HFFc6 (cell line): Measurements from ENCODE around the gene CXCL1. TPM values are rescaled to one million over a fixed set of nuclear protein-coding genes. Genes with fewer than 3 reads are reported as not detected.
A peak's percentile ranks its signal among the peaks of the same experiment; 100 is the strongest.

Experiments
- DNase-seq: peaks from one replicate; pipeline ENCODE4 v3.0.0-alpha.2; 2018
- H3K27ac Mint-ChIP-seq: 2 replicates; pipeline ENCODE4 v1.8.0; 2020; ENCODE audit warnings: mild to moderate bottlenecking, mixed read lengths
- H3K27me3 Mint-ChIP-seq: 2 replicates; pipeline ENCODE4 v1.8.0; 2021; ENCODE audit warnings: mild to moderate bottlenecking, moderate library complexity, mixed read lengths; ENCODE audit not compliant: insufficient read depth
- H3K36me3 Mint-ChIP-seq: 2 replicates; pipeline ENCODE4 v1.8.0; 2021; ENCODE audit warnings: low read depth, mixed read lengths
- H3K4me1 Mint-ChIP-seq: 2 replicates; pipeline ENCODE4 v1.8.0; 2020; ENCODE audit warnings: low read depth, mixed read lengths
- H3K4me3 Mint-ChIP-seq: 2 replicates; pipeline ENCODE4 v1.8.0; 2020; ENCODE audit warnings: mild to moderate bottlenecking, moderate library complexity, mixed read lengths
- H3K9me3 Mint-ChIP-seq: 2 replicates; pipeline ENCODE4 v1.8.0; 2020; ENCODE audit warnings: mild to moderate bottlenecking, mixed read lengths
- total RNA-seq, 6 experiments: library from RNA; stranded (reverse); fragmentation: NEBNext Ultra II Directional; extraction: Animal tissue kit (Norgen Biotek cat#: 25700); gene quantifications; 2 replicates in 1 of 6; 3 replicates in 5 of 6; pipeline ENCODE4 v1.2.3, GENCODE V29; 2021
- TF ChIP-seq, protein P1 (sequence below): fragments of 200-600 bp; sonication (generic); IDR thresholded peaks from 2 replicates; pipeline ENCODE4 v1.5.0; 2021; ENCODE audit warnings: antibody characterized with exemption, mild to moderate bottlenecking

CXCL1 gene
- total RNA-seq, 6 experiments from 2014 or later = 0.71 to 5.0 (median 4.3) TPM

DNA sequence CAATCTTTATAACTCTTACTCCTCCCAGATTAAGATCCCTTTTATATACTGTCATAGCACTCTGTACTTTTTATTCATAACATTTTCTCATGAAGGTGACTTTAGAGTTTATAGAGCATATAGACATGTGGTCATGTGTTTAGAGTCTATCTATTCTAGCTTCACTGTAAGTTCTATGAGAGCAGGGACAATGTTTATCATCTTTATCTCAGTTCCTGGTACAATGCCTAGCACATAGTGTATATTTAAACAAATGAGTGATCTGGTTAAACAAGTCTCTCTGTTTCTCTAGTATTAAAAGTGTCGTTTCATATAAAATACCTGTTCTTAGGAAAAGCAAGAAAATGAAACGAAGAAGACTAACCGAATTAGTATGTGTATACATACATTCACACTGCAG lies 29.5 kb upstream of the CXCL1 start:
- Mint-ChIP-seq H3K9me3 (no peaks in the 10 kb centered on the region), H3K4me1 (peaks cover 48% of the 10 kb centered on the region), H3K27me3 (no peaks in the 10 kb centered on the region), H3K27ac (no peak overlapping the region), H3K36me3 (no peaks in the 10 kb centered on the region), H3K4me3 (no peak overlapping the region)
- TF ChIP-seq, protein P1, sequence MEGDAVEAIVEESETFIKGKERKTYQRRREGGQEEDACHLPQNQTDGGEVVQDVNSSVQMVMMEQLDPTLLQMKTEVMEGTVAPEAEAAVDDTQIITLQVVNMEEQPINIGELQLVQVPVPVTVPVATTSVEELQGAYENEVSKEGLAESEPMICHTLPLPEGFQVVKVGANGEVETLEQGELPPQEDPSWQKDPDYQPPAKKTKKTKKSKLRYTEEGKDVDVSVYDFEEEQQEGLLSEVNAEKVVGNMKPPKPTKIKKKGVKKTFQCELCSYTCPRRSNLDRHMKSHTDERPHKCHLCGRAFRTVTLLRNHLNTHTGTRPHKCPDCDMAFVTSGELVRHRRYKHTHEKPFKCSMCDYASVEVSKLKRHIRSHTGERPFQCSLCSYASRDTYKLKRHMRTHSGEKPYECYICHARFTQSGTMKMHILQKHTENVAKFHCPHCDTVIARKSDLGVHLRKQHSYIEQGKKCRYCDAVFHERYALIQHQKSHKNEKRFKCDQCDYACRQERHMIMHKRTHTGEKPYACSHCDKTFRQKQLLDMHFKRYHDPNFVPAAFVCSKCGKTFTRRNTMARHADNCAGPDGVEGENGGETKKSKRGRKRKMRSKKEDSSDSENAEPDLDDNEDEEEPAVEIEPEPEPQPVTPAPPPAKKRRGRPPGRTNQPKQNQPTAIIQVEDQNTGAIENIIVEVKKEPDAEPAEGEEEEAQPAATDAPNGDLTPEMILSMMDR = no peak
- no peak for DNase-seq

DNA sequence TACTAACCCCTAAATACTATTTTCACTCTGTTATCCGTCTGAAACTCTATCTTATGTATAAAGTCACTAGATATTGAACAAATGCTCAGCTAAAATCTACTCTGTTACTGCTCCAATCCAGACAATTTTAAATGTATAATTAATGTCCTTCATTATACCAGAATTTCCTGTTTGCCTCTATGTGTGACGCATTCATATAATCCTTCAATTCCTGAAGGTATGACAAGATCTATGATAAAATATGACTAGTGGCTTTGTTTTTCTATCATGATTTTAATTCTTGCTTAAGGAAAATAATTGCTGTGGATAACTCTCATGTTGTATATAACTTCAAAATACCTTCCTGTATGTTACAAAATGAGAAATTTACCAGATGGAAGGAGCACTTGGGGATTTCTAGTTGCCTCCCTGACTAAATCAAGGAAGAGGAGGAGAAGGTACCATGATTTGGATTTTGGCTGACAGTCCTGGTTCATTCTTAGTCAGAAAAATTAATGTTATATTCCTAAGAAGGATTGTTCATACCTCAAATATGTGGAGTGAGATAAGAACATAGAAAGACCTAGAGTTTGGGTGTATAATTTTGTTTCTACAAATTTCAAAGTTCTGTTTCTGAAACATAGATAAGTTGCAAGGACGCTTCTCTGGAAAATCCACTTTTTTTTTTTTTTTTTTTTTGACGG lies 27.8 kb upstream of the CXCL1 start:
- no peak overlapping the region; the same call in 1 of the 2 replicates for H3K27ac Mint-ChIP-seq
- TF ChIP-seq, protein P1 = no peak
- no peaks in the 10 kb centered on the region for H3K36me3 Mint-ChIP-seq
- H3K9me3 Mint-ChIP-seq = no peaks in the 10 kb centered on the region
- no peak for DNase-seq
- H3K4me3 Mint-ChIP-seq = no peak overlapping the region
- peaks cover 59% of the 10 kb centered on the region for H3K4me1 Mint-ChIP-seq
- H3K27me3 Mint-ChIP-seq = no peaks in the 10 kb centered on the region

DNA sequence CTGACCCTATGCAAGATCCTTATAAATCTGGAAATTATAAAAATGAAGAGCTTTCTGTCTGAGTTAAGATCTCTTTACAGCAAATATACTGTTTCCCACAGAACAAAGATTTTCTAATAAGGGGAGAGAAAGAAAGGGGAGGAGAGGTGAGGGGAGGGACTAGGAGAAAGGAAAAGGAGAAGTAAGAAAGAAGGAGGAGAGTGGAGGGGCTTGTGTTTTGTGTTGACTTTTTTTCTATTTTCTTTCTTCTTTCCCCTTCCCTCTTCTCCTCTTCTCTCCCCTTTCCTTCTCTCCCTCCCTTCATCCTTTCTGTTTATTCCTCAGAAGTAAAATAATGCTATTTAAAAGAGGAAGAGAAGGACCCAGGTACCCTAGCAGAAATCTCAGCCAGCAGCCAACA lies 26.5 kb upstream of the CXCL1 start:
- no peak for DNase-seq
- no peak overlapping the region for H3K27ac Mint-ChIP-seq
- no peaks in the 10 kb centered on the region for H3K9me3 Mint-ChIP-seq
- peaks cover 48% of the 10 kb centered on the region for H3K4me1 Mint-ChIP-seq
- H3K36me3 Mint-ChIP-seq = no peaks in the 10 kb centered on the region
- TF ChIP-seq, protein P1 = no peak
- H3K4me3 Mint-ChIP-seq = no peak overlapping the region
- no peaks in the 10 kb centered on the region for H3K27me3 Mint-ChIP-seq

DNA sequence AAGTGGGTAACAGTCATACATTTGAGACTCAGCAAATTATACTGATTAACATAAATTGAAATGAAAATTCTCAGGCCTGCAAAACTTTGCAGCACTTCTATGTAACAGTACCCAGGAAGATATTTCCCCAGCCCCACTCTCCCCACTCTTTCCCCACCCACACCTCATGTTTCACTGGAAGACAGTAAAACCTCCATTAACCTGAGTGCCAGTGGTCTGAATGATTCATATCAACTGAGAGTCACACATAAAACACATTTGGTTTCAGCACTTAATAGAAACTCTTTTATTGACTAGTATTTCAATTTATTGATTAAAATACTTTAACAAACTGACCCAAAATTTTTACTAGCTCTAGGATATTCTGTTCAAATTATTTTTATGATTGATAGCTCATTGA lies 25.8 kb upstream of the CXCL1 start:
- Mint-ChIP-seq H3K4me1 (peaks cover 48% of the 10 kb centered on the region), H3K27ac (no peak overlapping the region; the same call in 1 of the 2 replicates), H3K4me3 (no peak overlapping the region), H3K9me3 (no peaks in the 10 kb centered on the region), H3K36me3 (no peaks in the 10 kb centered on the region), H3K27me3 (no peaks in the 10 kb centered on the region; the same call in 1 of the 2 replicates)
- DNase-seq = no peak
- TF ChIP-seq, protein P1 = no peak

DNA sequence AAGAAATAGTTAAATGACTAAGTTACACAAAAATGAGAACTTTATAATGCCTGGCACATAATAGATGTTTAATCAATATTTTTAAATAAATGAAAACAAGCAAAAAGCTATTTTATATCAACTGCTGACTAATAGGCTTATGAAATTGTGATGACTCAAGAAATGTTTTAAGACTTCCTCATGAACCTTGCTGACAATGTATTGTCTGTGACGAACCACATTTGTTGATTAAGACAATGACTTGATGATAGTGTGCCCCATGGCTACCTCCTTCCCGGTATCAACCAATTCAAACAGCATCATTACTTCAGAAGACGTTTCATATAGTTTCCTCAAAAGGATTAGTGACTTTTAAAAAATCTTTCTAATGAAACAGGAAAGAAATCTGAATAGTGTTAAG lies 24.8 kb upstream of the CXCL1 start:
- TF ChIP-seq, protein P1 = no peak
- Mint-ChIP-seq H3K27ac (peak overlapping the region; percentile 30), H3K4me1 (peaks cover 48% of the 10 kb centered on the region), H3K4me3 (peak overlapping the region; percentile 7; the same call in 1 of the 2 replicates), H3K36me3 (no peaks in the 10 kb centered on the region), H3K9me3 (no peaks in the 10 kb centered on the region), H3K27me3 (no peaks in the 10 kb centered on the region; the same call in 1 of the 2 replicates)
- DNase-seq = peak; percentile 57
